ENCODE data around the gene S1PR3.

The S1PR3 gene

DNA sequence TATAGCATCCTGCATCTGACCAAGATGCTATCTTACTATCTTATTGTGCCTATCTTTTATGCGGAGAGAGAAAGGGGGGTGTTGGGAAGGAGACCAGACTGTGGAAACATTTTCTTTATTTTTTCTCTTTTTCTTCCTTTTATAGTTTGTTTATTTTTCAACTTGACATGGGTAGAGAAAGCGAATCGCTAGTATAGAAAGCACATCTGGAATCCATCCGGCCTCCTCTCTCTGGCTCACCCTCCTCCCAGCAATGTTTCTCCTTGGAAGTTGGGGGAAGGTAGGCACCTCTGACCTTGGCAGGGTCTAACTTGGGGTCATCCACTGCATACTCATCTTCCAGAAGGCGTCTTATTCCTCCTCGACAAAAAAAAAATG is 3.9 kb downstream of the S1PR3 start:
- Histone ChIP-seq H3K27ac (ENCODE audit: low read depth, low read length, poor library complexity, severe bottlenecking) (peak overlapping the region; percentile 85), H3K36me3 (ENCODE audit: insufficient read depth, low read length) (no peaks in the 10 kb centered on the region), H3K4me3 (ENCODE audit: low read depth, low read length, poor library complexity, severe bottlenecking) (peak overlapping the region; percentile 24), H3K4me1 (ENCODE audit: insufficient read depth, low read length, severe bottlenecking) (peaks cover 70% of the 10 kb centered on the region), H2AFZ (ENCODE audit: low read length) (no peak overlapping the region), H3K27me3 (ENCODE audit: insufficient read depth, low read length) (no peaks in the 10 kb centered on the region), H3K9ac (ENCODE audit: low read length) (peak overlapping the region; percentile 44), H3K9me3 (ENCODE audit: low read length) (no peaks in the 10 kb centered on the region), H4K20me1 (ENCODE audit: insufficient read depth, low read length) (no peaks in the 10 kb centered on the region), H3K4me2 (ENCODE audit: low read length) (peak overlapping the region; percentile 58), H3K79me2 (ENCODE audit: insufficient read depth, low read length) (no peaks in the 10 kb centered on the region), H3K9me2 (ENCODE audit: low read depth, low read length) (no peaks in the 10 kb centered on the region), H3F3A (ENCODE audit: insufficient read depth, low read length) (0 out of 2 replicates have a peak, but pooled peaks cover 3% of the 10 kb centered on the region)
- TF ChIP-seq EZH2 (IDR thresholded peaks at IDR 0.05; ENCODE audit: borderline replicate concordance, low read length), result no peak
- TF ChIP-seq, protein P1, sequence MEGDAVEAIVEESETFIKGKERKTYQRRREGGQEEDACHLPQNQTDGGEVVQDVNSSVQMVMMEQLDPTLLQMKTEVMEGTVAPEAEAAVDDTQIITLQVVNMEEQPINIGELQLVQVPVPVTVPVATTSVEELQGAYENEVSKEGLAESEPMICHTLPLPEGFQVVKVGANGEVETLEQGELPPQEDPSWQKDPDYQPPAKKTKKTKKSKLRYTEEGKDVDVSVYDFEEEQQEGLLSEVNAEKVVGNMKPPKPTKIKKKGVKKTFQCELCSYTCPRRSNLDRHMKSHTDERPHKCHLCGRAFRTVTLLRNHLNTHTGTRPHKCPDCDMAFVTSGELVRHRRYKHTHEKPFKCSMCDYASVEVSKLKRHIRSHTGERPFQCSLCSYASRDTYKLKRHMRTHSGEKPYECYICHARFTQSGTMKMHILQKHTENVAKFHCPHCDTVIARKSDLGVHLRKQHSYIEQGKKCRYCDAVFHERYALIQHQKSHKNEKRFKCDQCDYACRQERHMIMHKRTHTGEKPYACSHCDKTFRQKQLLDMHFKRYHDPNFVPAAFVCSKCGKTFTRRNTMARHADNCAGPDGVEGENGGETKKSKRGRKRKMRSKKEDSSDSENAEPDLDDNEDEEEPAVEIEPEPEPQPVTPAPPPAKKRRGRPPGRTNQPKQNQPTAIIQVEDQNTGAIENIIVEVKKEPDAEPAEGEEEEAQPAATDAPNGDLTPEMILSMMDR (IDR thresholded peaks at IDR 0.05; ENCODE audit: low read length), result no peak

DNA sequence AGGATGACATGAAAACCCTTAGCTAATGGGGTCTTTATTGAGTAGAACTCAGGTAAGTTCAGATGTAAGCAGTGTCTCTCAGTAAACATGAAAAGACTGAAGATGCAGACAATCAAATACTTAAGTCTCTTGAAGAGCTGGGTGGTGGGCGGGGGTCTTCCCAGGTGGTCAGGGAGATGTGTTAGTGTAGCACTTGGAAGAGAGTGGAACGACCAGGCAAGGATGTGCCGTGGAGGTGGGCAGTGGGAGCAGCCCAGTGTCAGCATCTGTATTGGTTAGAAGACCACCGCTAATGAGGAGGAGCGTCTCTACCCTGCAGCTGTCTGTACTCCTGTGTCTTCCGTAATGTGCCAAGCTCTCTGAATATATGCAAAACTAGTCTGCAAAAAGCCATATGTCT is 4.4 kb downstream of the S1PR3 start:
- Histone ChIP-seq H2AFZ (ENCODE audit: low read length) (no peak overlapping the region), H3K4me2 (ENCODE audit: low read length) (peak overlapping the region; percentile 58), H3K9ac (ENCODE audit: low read length) (peak overlapping the region; percentile 44), H3K79me2 (ENCODE audit: insufficient read depth, low read length) (no peaks in the 10 kb centered on the region), H3K36me3 (ENCODE audit: insufficient read depth, low read length) (no peaks in the 10 kb centered on the region), H3K9me2 (ENCODE audit: low read depth, low read length) (no peaks in the 10 kb centered on the region), H3K27ac (ENCODE audit: low read depth, low read length, poor library complexity, severe bottlenecking) (peak overlapping the region; percentile 85), H3K9me3 (ENCODE audit: low read length) (no peaks in the 10 kb centered on the region), H3K4me1 (ENCODE audit: insufficient read depth, low read length, severe bottlenecking) (peaks cover 74% of the 10 kb centered on the region), H4K20me1 (ENCODE audit: insufficient read depth, low read length) (no peaks in the 10 kb centered on the region), H3K4me3 (ENCODE audit: low read depth, low read length, poor library complexity, severe bottlenecking) (peak overlapping the region; percentile 24), H3F3A (ENCODE audit: insufficient read depth, low read length) (0 out of 2 replicates have a peak, but pooled peaks cover 3% of the 10 kb centered on the region), H3K27me3 (ENCODE audit: insufficient read depth, low read length) (no peaks in the 10 kb centered on the region)
- TF ChIP-seq EZH2 (IDR thresholded peaks at IDR 0.05; ENCODE audit: borderline replicate concordance, low read length), result no peak
- TF ChIP-seq, protein P1 (IDR thresholded peaks at IDR 0.05; ENCODE audit: low read length), result no peak

DNA sequence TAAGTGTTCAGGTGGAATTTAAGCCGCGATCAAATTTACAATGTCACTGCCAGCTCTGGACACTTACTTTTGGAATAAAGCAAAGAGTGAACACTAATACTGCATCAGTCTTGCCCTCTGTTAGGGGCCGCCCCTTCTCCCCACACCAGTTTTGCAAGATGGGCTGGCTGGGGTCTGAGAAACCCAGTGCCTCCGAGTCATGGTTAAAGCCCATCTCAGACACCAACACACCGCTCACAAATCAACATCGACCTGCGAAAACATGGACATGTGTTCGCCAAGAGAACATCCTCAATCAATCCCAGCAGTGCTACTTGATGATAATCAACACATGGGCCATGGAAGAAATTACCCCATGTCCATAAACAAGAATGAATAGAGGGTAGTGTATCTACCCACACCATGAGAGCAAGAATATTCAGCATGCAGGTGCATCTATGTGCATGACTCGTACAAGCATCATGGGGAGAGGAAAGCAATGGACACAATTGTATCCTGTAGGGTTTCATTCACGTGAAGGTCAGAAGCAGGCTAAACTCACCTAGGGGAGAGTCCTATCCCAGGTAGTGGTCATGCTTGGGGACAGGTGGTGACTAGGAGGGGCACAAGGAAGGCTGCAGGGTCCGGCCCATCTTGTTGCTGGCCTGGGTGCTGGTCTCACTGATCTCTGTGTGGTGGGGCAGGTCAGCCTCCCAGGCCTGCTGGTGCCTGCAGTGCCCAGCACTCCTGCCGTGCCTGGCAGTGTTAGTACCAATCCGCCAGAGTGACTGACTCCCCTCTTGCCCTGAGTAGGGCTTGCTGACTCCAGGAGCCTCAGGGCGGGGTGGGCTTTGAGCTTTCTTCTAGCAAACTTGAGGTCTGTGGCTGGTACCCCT is 5.0 kb downstream of the S1PR3 start:
- no peaks in the 10 kb centered on the region for H3K9me3 ChIP-seq (ENCODE audit: low read length)

More for the DNA sequence above, 5.0 kb downstream of the S1PR3 start:
- H3K9ac ChIP-seq (ENCODE audit: low read length), result peak overlapping the region; percentile 5; the same call in 1 of the 2 replicates
- H3K36me3 ChIP-seq (ENCODE audit: insufficient read depth, low read length), result no peaks in the 10 kb centered on the region
- peak overlapping the region; percentile 85 for H3K27ac ChIP-seq (ENCODE audit: low read depth, low read length, poor library complexity, severe bottlenecking)
- no peaks in the 10 kb centered on the region for H3K9me2 ChIP-seq (ENCODE audit: low read depth, low read length)
- H3K79me2 ChIP-seq (ENCODE audit: insufficient read depth, low read length), result no peaks in the 10 kb centered on the region
- TF ChIP-seq EZH2 (IDR thresholded peaks at IDR 0.05; ENCODE audit: borderline replicate concordance, low read length), result no peak
- TF ChIP-seq, protein P1 (IDR thresholded peaks at IDR 0.05; ENCODE audit: low read length), result no peak
- H4K20me1 ChIP-seq (ENCODE audit: insufficient read depth, low read length), result no peaks in the 10 kb centered on the region
- H3F3A ChIP-seq (ENCODE audit: insufficient read depth, low read length), result 0 out of 2 replicates have a peak, but pooled peaks cover 3% of the 10 kb centered on the region
- H3K4me3 ChIP-seq (ENCODE audit: low read depth, low read length, poor library complexity, severe bottlenecking), result no peak overlapping the region
- peaks cover 81% of the 10 kb centered on the region for H3K4me1 ChIP-seq (ENCODE audit: insufficient read depth, low read length, severe bottlenecking)
- no peaks in the 10 kb centered on the region for H3K27me3 ChIP-seq (ENCODE audit: insufficient read depth, low read length)
- no peak overlapping the region for H2AFZ ChIP-seq (ENCODE audit: low read length)
- peak overlapping the region; percentile 58 for H3K4me2 ChIP-seq (ENCODE audit: low read length)

All from OCI-LY1 (cell line).